ENCODE results near the gene ADCY6.
A peak's percentile ranks its signal among the peaks of the same experiment; 100 is the strongest.
"Not testable (repeated sequence)": the region's sequence is repeated elsewhere in the genome, so short reads cannot be mapped to it uniquely, and the experiment has no call there.

The ADCY6 gene

GRCh38 chr12:48750215-48750614 lies 38.7 kb downstream of the ADCY6 start:
- DNase-seq: no peak

- no peak for DNase-seq
Observed at GRCh38 chr12:48744251-48745008, 44.5 kb downstream of the ADCY6 start.

- no peak for DNase-seq
Observed at GRCh38 chr12:48739618-48740269, 49.1 kb downstream of the ADCY6 start.

GRCh38 chr12:48736456-48736855 lies 52.4 kb downstream of the ADCY6 start:
- no peak for DNase-seq

- no peak for DNase-seq
Observed at GRCh38 chr12:48728807-48729206, 60.1 kb downstream of the ADCY6 start.

- not testable (repeated sequence) for DNase-seq
Observed at GRCh38 chr12:48720737-48721136, 68.2 kb downstream of the ADCY6 start.

GRCh38 chr12:48720171-48720570 lies 68.7 kb downstream of the ADCY6 start:
- DNase-seq: not testable (repeated sequence)

GRCh38 chr12:48719002-48719401 lies 69.9 kb downstream of the ADCY6 start:
- not testable (repeated sequence) for DNase-seq

- DNase-seq: peak; percentile 48
Observed at GRCh38 chr12:48717252-48717695, 71.6 kb downstream of the ADCY6 start.

- DNase-seq: peak; percentile 100
Observed at GRCh38 chr12:48716493-48717251, 72.2 kb downstream of the ADCY6 start, which contains the start of gene CCNT1. TSS of gene CCNT1 (minus strand) at chr12:48716707. CDS start at chr12:48716675, 32 bp downstream.

Measured in hematopoietic multipotent progenitor cell treated with erythropoietin and hydrocortisone succinate and interleukin-3 and kit ligand, for 6 days (in vitro differentiated cells).